ENCODE results near the gene SMIM24.

DNA sequence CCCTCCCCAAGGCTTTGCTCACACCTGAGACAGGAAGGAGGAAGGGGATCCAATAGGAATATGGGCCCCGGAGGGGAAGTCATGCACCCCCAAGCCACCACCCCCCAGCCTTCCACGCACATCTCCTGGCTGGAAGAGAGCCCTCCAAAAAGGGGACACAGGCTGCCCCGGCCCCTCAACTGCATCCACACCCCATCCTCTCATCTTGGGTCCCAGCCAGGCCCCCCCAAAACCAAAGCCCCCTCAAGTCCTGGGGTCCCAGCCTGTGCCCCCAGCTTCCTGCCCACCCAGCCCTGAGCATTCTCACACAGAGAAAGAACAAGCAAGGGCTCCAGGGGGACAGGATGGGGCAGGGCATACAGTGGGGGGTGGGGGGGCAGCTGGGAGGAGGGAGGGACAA lies 12.1 kb downstream of the SMIM24 start:
- TF ChIP-seq, protein P1, sequence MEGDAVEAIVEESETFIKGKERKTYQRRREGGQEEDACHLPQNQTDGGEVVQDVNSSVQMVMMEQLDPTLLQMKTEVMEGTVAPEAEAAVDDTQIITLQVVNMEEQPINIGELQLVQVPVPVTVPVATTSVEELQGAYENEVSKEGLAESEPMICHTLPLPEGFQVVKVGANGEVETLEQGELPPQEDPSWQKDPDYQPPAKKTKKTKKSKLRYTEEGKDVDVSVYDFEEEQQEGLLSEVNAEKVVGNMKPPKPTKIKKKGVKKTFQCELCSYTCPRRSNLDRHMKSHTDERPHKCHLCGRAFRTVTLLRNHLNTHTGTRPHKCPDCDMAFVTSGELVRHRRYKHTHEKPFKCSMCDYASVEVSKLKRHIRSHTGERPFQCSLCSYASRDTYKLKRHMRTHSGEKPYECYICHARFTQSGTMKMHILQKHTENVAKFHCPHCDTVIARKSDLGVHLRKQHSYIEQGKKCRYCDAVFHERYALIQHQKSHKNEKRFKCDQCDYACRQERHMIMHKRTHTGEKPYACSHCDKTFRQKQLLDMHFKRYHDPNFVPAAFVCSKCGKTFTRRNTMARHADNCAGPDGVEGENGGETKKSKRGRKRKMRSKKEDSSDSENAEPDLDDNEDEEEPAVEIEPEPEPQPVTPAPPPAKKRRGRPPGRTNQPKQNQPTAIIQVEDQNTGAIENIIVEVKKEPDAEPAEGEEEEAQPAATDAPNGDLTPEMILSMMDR (IDR thresholded peaks at IDR 0.05) = no peak
- no peak for TF ChIP-seq POLR2A (IDR thresholded peaks at IDR 0.05)

Measured in lower leg skin (tissue), 3 donors.